Endothelial cell (in vitro differentiated cells): ENCODE data around the gene EPHA2. TPM values are rescaled to one million over a fixed set of nuclear protein-coding genes. Genes with fewer than 3 reads are reported as not detected.
"Not testable (repeated sequence)": the region's sequence is repeated elsewhere in the genome, so short reads cannot be mapped to it uniquely, and the experiment has no call there.

Experiments used
- DNase-seq: peaks from one replicate; pipeline ENCODE4 v3.0.0; 2021; ENCODE audit warnings: low spot score
- H3K27ac Mint-ChIP-seq: one replicate; pipeline ENCODE4 v1.8.0; 2021; ENCODE audit warnings: mixed read lengths, inconsistent platforms; ENCODE audit not compliant: unreplicated experiment
- H3K27me3 Mint-ChIP-seq: one replicate; pipeline ENCODE4 v1.8.0; 2021; ENCODE audit warnings: mild to moderate bottlenecking, moderate library complexity, mixed read lengths, inconsistent platforms; ENCODE audit not compliant: unreplicated experiment
- H3K36me3 Mint-ChIP-seq: one replicate; pipeline ENCODE4 v1.8.0; 2021; ENCODE audit warnings: mild to moderate bottlenecking, low read depth, mixed read lengths, inconsistent platforms; ENCODE audit not compliant: unreplicated experiment
- H3K4me1 Mint-ChIP-seq: one replicate; pipeline ENCODE4 v1.8.0; 2021; ENCODE audit warnings: mild to moderate bottlenecking, mixed read lengths, inconsistent platforms; ENCODE audit not compliant: unreplicated experiment
- H3K4me3 Mint-ChIP-seq: one replicate; pipeline ENCODE4 v1.8.0; 2021; ENCODE audit warnings: mild to moderate bottlenecking, mixed read lengths, inconsistent platforms; ENCODE audit not compliant: unreplicated experiment
- H3K9me3 Mint-ChIP-seq: one replicate; pipeline ENCODE4 v1.8.0; 2021; ENCODE audit warnings: mixed read lengths, inconsistent platforms; ENCODE audit not compliant: unreplicated experiment
- CTCF ChIP-seq: fragments of 200-600 bp; sonication (generic); IDR thresholded peaks from one replicate; pipeline ENCODE4 v1.5.0; 2021; ENCODE audit warnings: antibody characterized with exemption; ENCODE audit not compliant: unreplicated experiment
- total RNA-seq: library from RNA; stranded (reverse); fragmentation: NEBNext Ultra II Directional; extraction: Animal tissue kit (Norgen Biotek cat#: 25700); gene quantifications from one replicate; pipeline ENCODE4 v1.2.1, GENCODE V29; 2021; ENCODE audit not compliant: unreplicated experiment

The EPHA2 gene
- total RNA-seq, 1 donor from 2014 or later, result 109 TPM

- Mint-ChIP-seq H3K4me1 (no peaks in the 10 kb centered on the region), H3K27ac (no peak overlapping the region), H3K27me3 (peaks cover 5% of the 10 kb centered on the region), H3K4me3 (no peak overlapping the region), H3K9me3 (no peaks in the 10 kb centered on the region), H3K36me3 (peaks cover 6% of the 10 kb centered on the region)
- DNase-seq, result no peak
- TF ChIP-seq CTCF, result no peak
These were observed 41.0 kb upstream of the EPHA2 start for GRCh38 chr1:16196874-16197273.

- not testable (repeated sequence) for H3K4me1 Mint-ChIP-seq, H3K4me3 Mint-ChIP-seq, H3K27ac Mint-ChIP-seq, H3K36me3 Mint-ChIP-seq, H3K9me3 Mint-ChIP-seq, DNase-seq, H3K27me3 Mint-ChIP-seq
These were observed 40.3 kb upstream of the EPHA2 start for GRCh38 chr1:16196139-16196538.

GRCh38 chr1:16195518-16195905 is 39.6 kb upstream of the EPHA2 start:
- no peak for TF ChIP-seq CTCF
- Mint-ChIP-seq H3K27me3 (peaks cover 5% of the 10 kb centered on the region), H3K4me1 (peaks cover 8% of the 10 kb centered on the region), H3K4me3 (no peak overlapping the region), H3K36me3 (peaks cover 6% of the 10 kb centered on the region), H3K9me3 (no peaks in the 10 kb centered on the region), H3K27ac (no peak overlapping the region)
- no peak for DNase-seq

- no peak for TF ChIP-seq CTCF
- no peaks in the 10 kb centered on the region for H3K9me3 Mint-ChIP-seq
- no peak for DNase-seq
- H3K4me1 Mint-ChIP-seq, result peaks cover 10% of the 10 kb centered on the region
- no peak overlapping the region for H3K4me3 Mint-ChIP-seq
- H3K27ac Mint-ChIP-seq, result no peak overlapping the region
- no peaks in the 10 kb centered on the region for H3K36me3 Mint-ChIP-seq
- H3K27me3 Mint-ChIP-seq, result no peaks in the 10 kb centered on the region
These were observed 36.2 kb upstream of the EPHA2 start for GRCh38 chr1:16191916-16192546.

GRCh38 chr1:16191309-16191708 is 35.4 kb upstream of the EPHA2 start:
- Mint-ChIP-seq H3K4me1 (peaks cover 10% of the 10 kb centered on the region), H3K27me3 (no peaks in the 10 kb centered on the region), H3K9me3 (no peaks in the 10 kb centered on the region), H3K27ac (no peak overlapping the region), H3K36me3 (no peaks in the 10 kb centered on the region), H3K4me3 (no peak overlapping the region)
- no peak for DNase-seq
- no peak for TF ChIP-seq CTCF
